22Rv1 (cell line): ENCODE measurements around the gene RBM45.

Source experiments
- H3K27ac ChIP-seq: fragments of 450-650 bp; 2 replicates; pipeline ENCODE4 v1.5.1; 2017
- ZFX ChIP-seq: fragments of 450-650 bp; IDR thresholded peaks from 2 replicates; pipeline ENCODE4 v1.6.1; 2017; ENCODE audit warnings: antibody characterized with exemption, borderline replicate concordance
- TF ChIP-seq, protein P1 (sequence below): fragments of 450-650 bp; IDR thresholded peaks from 2 replicates; pipeline ENCODE4 v1.5.1; 2017; ENCODE audit warnings: mild to moderate bottlenecking

The RBM45 gene, protein sequence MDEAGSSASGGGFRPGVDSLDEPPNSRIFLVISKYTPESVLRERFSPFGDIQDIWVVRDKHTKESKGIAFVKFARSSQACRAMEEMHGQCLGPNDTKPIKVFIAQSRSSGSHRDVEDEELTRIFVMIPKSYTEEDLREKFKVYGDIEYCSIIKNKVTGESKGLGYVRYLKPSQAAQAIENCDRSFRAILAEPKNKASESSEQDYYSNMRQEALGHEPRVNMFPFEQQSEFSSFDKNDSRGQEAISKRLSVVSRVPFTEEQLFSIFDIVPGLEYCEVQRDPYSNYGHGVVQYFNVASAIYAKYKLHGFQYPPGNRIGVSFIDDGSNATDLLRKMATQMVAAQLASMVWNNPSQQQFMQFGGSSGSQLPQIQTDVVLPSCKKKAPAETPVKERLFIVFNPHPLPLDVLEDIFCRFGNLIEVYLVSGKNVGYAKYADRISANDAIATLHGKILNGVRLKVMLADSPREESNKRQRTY

DNA sequence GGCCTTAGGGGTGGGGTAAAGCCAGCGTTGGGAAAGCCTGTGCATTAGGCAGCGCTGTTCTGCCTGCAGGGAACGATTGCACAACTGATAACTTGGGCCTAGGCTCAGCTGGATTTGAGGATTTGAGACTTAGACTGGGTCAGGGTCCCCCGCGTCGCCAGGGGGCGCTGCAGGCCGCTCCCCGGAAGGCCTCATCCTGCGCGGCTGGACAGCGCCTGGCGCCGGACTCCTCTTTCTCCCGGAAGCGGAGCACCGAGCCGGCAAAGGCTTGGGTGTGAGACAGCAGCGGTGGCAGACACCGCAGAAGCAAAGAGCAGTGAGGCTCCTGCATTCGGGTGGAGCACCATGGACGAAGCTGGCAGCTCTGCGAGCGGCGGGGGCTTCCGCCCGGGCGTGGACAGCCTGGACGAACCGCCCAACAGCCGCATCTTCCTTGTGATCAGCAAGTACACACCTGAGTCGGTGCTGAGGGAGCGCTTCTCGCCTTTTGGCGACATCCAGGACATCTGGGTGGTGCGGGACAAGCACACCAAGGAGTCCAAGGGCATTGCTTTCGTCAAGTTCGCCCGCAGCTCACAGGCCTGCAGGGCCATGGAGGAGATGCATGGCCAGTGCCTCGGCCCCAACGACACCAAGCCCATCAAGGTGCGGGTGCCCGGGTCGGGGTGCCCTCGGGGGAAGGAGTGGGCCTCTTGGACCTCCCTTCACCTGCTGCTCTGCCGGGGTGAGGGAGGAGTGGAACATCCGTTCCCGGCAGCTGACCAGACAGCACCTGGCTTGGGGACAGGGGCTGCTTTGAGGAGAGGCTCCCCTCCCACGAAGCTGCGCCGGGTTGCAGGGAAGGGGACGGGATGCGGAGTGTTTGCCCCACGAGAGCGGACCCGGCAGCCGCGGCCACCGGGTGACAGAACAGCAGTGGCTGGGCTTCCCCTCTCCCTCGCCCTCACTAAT is at the start of gene RBM45:
Gene RBM45, plus strand, starts transcription at position 236 of the 951 bp plus-strand sequence. Its CDS starts 110 bp downstream, at position 346.
- H3K27ac ChIP-seq, result peak within 1 kb of the TSS; percentile 75
- TF ChIP-seq ZFX, result no peak
- TF ChIP-seq, protein P1, sequence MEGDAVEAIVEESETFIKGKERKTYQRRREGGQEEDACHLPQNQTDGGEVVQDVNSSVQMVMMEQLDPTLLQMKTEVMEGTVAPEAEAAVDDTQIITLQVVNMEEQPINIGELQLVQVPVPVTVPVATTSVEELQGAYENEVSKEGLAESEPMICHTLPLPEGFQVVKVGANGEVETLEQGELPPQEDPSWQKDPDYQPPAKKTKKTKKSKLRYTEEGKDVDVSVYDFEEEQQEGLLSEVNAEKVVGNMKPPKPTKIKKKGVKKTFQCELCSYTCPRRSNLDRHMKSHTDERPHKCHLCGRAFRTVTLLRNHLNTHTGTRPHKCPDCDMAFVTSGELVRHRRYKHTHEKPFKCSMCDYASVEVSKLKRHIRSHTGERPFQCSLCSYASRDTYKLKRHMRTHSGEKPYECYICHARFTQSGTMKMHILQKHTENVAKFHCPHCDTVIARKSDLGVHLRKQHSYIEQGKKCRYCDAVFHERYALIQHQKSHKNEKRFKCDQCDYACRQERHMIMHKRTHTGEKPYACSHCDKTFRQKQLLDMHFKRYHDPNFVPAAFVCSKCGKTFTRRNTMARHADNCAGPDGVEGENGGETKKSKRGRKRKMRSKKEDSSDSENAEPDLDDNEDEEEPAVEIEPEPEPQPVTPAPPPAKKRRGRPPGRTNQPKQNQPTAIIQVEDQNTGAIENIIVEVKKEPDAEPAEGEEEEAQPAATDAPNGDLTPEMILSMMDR, result peak; percentile 81

DNA sequence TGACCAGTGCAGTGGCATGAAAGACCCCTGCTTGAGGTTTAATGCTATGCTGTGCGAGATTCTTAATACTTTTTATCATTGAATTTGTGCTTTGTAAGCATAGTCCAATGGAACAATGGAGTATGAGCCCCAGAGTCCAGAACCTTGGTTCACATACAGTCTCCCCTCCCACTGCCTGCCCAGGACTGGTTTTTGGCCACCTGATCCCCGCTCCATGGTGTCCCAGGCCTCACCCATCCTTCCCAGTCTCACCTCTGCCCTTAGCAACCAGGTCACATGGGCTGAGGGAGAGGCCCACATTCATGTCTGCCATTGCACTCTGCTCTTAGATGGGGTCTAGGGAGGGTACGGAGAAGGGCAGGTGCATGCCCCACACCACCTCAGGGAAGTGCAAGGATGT is 45.9 kb upstream of the RBM45 start:
- H3K27ac ChIP-seq, result no peak overlapping the region
- TF ChIP-seq ZFX, result no peak
- TF ChIP-seq, protein P1, result no peak

DNA sequence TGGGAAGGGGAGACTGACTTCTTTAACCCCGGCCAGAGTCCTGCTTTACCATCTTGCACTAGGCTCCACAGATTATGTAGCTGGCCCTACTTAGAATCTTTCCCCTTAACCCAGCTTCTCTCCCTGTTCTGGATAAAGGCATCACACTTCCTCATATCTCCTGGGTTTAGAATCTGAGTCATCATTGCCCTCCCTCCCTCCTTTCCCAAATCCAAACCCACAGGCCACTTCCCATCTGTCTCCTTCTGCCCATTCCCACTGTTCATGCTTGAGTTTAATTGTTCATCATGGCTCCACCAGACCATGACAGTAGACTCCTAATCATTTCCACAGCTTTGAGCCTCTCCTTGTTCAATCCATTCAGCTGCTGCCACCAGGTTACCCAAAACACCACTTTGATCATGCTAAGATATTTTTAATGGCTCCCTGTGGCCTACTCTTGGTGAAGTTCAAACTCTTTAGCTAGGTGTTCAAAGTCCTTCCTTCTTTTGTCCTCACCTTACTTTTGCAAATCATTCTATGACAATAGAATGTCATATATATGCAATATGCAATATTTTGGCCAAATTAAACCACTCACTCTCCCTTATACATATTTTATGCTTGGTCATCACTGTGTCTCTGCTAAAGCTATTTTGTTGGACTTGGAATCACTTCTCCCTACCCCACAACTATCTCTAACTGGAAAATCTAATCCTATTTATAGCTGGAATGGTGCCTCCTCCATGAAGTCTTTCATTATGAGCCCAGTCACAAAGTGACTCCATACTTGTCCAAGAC is 45.2 kb upstream of the RBM45 start:
- TF ChIP-seq ZFX, result no peak
- TF ChIP-seq, protein P1, result no peak
- H3K27ac ChIP-seq, result no peak overlapping the region

DNA sequence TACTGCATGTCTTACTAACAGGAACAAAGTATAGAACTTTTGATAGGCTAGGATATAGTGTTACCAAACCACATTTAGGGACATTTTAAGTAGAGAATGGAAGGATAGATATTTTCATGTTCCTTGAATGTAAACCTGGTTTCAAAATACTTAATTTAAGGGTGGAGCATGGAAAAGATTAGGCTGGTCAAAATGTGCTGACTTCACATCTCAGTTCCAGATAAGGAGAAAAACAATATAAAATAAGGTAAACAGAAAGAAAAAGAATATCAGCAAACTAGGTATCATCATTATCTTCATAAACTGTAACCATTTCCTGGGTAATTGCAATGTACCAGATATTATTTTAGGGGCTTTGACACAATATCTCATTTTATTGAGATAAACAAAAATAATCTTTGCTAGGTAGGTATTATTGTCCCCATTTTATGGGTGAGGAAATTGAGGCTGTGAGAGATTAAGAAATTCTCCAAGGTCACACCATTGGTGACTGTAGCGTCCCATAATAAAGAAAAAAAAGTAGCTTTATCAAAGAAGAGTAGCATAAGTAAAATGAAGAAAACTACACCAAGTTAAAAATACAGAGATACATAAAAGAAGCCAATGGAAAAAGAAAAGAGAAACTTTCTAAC is 43.3 kb upstream of the RBM45 start:
- TF ChIP-seq, protein P1, result no peak
- TF ChIP-seq ZFX, result no peak
- H3K27ac ChIP-seq, result no peak overlapping the region

DNA sequence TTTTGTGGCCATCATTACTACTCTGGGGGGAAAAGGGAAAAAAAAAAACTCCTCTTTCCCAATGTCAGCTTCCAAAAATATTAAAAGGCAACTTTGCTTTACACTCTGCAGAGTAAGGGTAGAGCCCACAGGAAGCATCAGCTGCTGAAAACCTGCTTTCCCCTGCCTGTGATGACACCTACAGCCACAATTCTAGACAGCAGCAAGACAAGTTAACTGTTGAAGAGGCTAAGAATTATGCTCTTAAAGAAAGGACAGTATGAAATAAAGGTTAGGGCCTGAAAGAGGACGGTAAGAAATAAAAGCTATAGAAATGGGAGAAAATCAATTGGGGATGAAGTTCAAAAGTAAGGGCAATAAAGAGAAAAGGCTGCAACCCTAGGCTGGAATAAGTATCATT is 42.7 kb upstream of the RBM45 start:
- H3K27ac ChIP-seq, result no peak overlapping the region
- TF ChIP-seq, protein P1, result no peak
- TF ChIP-seq ZFX, result no peak

DNA sequence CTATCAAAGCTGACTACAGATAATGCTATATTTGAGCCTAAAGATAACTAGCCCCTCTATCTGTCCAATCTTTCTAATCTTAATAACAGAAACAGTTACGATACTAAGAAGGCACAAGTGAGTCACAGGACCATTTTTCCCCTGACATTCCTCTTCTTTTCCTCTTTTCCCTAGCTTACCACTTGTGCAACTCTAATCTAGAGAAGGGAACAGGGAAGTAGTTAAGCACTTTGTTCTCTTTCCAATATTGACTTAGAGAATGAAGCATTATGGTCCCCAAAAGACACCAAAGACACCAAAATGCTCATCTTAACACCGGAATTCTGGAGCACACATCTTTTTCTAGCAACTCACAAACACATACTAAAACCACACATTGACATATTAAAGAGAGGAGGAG is 41.4 kb upstream of the RBM45 start:
- TF ChIP-seq, protein P1, result no peak
- no peak for TF ChIP-seq ZFX
- no peak overlapping the region for H3K27ac ChIP-seq
